ENCODE results near the gene PHF23.

The PHF23 gene

GRCh38 chr17:7196651-7197401 is 42.4 kb downstream of the PHF23 start:
- DNase-seq, result no peak

GRCh38 chr17:7195971-7196370 is 43.3 kb downstream of the PHF23 start:
- DNase-seq, result no peak

DNA sequence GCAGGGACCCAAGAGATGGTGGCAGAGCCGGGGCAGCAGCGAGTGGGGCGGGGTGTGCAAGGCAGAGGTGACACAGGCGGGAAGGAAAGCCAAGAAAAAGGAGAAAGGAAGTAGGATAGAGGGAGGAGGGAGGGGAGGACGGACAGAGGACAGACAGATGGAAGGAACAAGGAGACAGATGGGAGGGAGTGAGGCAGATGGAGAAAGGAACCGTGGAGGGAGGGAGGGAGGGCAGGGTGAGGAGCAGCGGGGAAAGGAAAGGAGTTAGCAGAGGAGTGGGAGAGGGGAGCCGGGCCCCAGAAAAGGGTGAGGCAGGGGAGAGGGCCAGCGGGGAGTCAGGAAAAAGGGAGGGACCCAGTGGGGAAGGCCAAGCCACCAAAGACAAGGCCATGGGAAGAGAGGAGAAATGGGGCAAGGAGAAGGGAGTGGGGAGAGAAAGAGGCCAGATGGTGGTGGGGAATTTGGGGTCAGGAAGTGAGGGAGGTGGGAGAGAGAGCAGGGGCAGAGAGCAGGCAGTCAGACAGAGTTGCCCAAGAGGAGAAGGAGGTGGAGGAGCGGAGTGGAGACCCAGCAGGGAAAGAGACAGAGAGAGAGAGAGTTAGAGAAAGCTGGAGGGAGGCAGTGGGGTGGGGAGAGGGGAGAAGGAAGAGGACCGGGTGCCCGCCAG is 46.9 kb downstream of the PHF23 start:
- DNase-seq, result peak; percentile 60

- no peak for DNase-seq
These were observed 47.5 kb downstream of the PHF23 start for GRCh38 chr17:7191571-7192270.

DNA sequence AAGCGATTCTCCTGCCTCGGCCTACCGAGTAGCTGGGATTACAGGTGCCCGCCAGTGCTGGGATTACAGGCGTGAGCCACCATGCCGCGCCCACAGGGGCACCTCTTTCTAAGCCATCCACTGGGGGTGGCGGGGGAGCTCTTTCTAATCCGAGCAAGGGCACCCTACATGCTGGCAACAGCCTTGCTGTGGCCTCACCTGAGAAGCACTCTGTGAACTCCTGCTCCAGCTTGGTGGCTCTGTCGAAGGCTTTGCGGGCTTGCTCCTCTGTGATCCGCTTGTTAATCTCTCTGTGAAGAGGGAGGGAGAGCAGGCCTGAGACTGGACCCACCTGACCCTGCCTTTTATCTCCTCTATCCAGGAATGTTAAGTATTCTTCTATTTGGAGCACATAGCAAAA is 48.2 kb downstream of the PHF23 start:
- DNase-seq, result no peak

DNA sequence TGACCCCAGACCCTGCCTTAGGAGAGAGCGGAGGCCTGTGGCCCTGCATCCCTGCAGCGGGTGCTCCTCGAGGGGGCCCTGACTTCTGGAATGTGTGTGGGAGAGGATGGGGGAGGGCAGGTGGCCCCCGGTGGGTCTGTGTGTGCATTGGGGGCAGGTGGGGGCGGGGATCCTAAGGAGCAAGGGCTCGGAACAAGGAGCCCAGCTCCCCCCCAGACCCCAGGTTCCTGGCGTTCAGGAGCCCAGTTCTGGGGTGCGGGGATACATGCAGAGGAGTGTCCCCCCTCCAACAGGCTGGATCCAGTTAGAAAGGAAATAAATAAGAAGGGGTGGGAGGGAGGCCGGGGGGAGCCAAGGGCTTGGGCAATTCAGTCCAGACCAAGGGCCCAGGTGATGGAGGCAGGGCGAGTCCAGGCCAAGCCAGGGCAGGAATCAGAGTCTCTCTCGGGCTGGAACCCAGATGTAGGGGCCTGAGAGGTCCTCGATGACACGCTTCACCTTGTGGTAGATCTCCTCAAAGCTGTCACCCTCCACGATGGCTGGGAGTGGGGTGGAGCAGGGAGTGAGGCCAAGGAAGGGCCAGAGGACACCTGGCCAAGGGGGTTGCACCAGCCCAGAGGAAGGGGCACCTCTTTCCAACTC is 48.9 kb downstream of the PHF23 start:
- no peak for DNase-seq

- DNase-seq, result no peak
These were observed 53.0 kb downstream of the PHF23 start for GRCh38 chr17:7186241-7186640.

Measured in DMS 273 treated with DMSO at 0.1 percent for 48 hours (cell line).